Peyer's patch (tissue), 4 donors: ENCODE measurements around the gene FAM240A. TPM values are rescaled to one million over a fixed set of nuclear protein-coding genes. Genes with fewer than 3 reads are reported as not detected.

Experiments
- DNase-seq, 3 donors: peaks; one replicate each; pipeline ENCODE4 v3.0.0-alpha.2; 2017 to 2019
- H3K27ac ChIP-seq, 4 donors: fragments of 200-600 bp; sonication (generic); one replicate each; pipeline ENCODE4 v1.5.1; 2016 to 2019
- H3K27me3 ChIP-seq, 2 donors: fragments of 200-600 bp; sonication (generic); one replicate each; pipeline ENCODE4 v1.5.1; 2019
- H3K36me3 ChIP-seq, 3 donors: fragments of 200-600 bp; sonication (generic); one replicate each; pipeline ENCODE4 v1.5.1; 2016 to 2019
- H3K4me1 ChIP-seq, 4 donors: fragments of 200-600 bp; sonication (generic); one replicate each; pipeline ENCODE4 v1.5.1; 2016 to 2019
- H3K4me3 ChIP-seq, 4 donors: fragments of 200-600 bp; sonication (generic); 1 replicate in 3 of 4; 2 replicates in 1 of 4; pipeline ENCODE4 v1.5.1; 2016 to 2019; ENCODE audit warnings: mild to moderate bottlenecking in 1 of 4
- H3K9me3 ChIP-seq, 4 donors: fragments of 200-600 bp; sonication (generic); one replicate each; pipeline ENCODE4 v1.5.1; 2016 to 2019; ENCODE audit warnings: mild to moderate bottlenecking in 1 of 4
- POLR2A ChIP-seq, 2 donors: fragments of 450-650 bp; IDR thresholded peaks; one replicate each; pipeline ENCODE4 v1.5.1; 2017; ENCODE audit warnings: antibody characterized with exemption in 2 of 2, mild to moderate bottlenecking in 2 of 2, moderate library complexity in 2 of 2
- total RNA-seq, 4 donors: library from RNA; depleted of rRNA; stranded (reverse); fragments of >200 nt; gene quantifications; one replicate each; pipeline ENCODE4 v1.1.0, GENCODE V29; 2016
- TF ChIP-seq, protein P1 (sequence below), 6 experiments: fragments of 450-650 bp in 4 of 6; fragments of 200-600 bp in 2 of 6; sonication (generic) in 1 of 6; IDR thresholded peaks; one replicate each; pipeline ENCODE4 v1.5.1; 2017 to 2019; ENCODE audit warnings: antibody characterized with exemption in 6 of 6, mild to moderate bottlenecking in 3 of 6, moderate library complexity in 1 of 6

FAM240A gene
- total RNA-seq, 4 donors from 2014 or later, result not detected

DNA sequence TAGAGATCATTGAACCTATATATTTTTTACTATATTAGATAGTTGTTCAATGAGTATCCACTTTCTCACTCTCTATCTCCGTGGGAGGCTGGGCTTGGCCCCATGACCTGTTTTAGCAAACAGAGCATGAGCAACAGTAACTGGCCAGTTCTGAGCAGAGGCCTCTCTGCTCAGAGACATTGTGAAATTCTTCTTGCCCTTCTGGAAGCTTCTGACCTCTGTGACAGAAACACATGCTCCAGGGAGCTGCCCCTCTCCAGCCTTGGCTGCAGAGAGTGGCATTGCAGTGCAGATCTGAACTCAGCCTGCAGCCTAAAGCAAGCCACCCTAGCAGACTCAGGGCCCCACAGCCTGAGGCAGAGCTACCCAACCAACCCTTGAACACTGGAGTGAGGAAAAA is 20.5 kb downstream of the FAM240A start:
- peaks cover 0 to 7% (median 3%) of the 10 kb centered on the region in 4 donors for H3K4me1 ChIP-seq
- no peak for DNase-seq
- no peaks in the 10 kb centered on the region for H3K27me3 ChIP-seq
- no peaks in the 10 kb centered on the region for H3K9me3 ChIP-seq
- H3K27ac ChIP-seq, result no peak overlapping the region
- H3K4me3 ChIP-seq, result no peak overlapping the region
- H3K36me3 ChIP-seq, result no peaks in the 10 kb centered on the region
- no peak for TF ChIP-seq POLR2A (IDR thresholded peaks at IDR 0.05)
- TF ChIP-seq, protein P1, sequence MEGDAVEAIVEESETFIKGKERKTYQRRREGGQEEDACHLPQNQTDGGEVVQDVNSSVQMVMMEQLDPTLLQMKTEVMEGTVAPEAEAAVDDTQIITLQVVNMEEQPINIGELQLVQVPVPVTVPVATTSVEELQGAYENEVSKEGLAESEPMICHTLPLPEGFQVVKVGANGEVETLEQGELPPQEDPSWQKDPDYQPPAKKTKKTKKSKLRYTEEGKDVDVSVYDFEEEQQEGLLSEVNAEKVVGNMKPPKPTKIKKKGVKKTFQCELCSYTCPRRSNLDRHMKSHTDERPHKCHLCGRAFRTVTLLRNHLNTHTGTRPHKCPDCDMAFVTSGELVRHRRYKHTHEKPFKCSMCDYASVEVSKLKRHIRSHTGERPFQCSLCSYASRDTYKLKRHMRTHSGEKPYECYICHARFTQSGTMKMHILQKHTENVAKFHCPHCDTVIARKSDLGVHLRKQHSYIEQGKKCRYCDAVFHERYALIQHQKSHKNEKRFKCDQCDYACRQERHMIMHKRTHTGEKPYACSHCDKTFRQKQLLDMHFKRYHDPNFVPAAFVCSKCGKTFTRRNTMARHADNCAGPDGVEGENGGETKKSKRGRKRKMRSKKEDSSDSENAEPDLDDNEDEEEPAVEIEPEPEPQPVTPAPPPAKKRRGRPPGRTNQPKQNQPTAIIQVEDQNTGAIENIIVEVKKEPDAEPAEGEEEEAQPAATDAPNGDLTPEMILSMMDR (IDR thresholded peaks at IDR 0.05), result no peak

DNA sequence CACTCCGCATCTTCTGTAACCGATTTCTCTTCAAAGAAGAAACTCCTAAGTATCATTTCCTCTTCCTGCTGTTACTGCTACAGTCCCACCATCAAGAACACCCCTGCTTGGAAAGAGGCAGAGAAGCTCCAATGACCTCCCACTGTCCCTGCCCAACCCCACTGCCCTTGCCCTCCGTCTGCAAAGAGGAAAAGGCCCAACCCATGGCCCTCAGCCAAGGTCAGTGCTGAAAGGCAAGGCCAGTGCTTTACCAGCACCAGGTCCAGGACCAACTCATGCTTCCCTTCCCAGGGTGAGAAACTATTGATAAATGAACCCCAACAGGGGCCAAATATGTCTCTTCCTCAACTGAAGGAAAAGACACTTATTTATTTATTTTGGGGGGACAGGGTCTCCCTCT is 22.5 kb downstream of the FAM240A start:
- Histone ChIP-seq H3K27me3 (no peaks in the 10 kb centered on the region), H3K27ac (no peak overlapping the region), H3K36me3 (no peaks in the 10 kb centered on the region), H3K9me3 (no peaks in the 10 kb centered on the region), H3K4me1 (peaks cover 0 to 3% (median 0%) of the 10 kb centered on the region in 4 donors), H3K4me3 (no peak overlapping the region)
- no peak for TF ChIP-seq POLR2A (IDR thresholded peaks at IDR 0.05)
- TF ChIP-seq, protein P1 (IDR thresholded peaks at IDR 0.05), result no peak
- DNase-seq, result no peak

DNA sequence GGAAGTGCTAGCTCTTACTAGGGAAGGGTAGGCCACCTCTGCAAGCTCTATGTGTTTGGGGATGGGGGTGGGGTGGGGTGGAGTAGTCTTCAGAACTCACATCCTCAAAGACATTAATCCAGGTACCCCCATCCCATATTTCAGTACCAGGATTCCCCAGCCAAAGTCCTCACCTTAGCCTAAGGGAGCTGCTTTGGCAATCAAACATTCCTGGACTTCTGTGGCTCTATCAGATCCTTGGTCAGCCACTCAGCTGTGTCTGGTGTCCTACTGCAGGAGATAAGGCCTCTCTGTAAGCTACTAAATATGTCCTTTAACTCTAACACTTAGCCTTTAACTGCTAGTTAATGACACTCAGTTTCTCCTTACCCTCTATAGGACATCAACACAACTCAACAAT is 26.9 kb downstream of the FAM240A start:
- TF ChIP-seq POLR2A (IDR thresholded peaks at IDR 0.05), result no peak
- TF ChIP-seq, protein P1 (IDR thresholded peaks at IDR 0.05), result no peak
- no peaks in the 10 kb centered on the region for H3K9me3 ChIP-seq
- H3K27me3 ChIP-seq, result no peaks in the 10 kb centered on the region
- DNase-seq, result no peak
- H3K27ac ChIP-seq, result no peak overlapping the region
- H3K4me3 ChIP-seq, result no peak overlapping the region
- H3K36me3 ChIP-seq, result no peaks in the 10 kb centered on the region
- no peaks in the 10 kb centered on the region for H3K4me1 ChIP-seq

DNA sequence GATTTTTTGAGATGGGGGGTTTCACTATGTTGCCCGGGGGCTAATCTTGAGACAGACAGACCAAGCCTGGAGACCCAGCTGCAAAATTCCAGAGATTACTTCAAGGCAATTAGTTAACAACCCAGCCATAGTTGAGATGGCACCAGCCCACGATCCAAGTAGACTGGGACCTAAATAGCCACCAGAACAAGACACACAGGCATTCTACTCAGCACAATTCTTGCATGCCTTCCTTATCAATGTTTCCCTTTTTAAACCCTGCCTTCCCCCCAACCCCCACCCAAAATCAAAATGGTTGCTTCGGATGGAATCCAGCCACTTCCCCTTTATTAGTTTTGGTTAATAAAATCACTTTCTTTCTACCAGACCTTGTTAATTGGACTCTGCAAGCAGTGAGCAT is 28.6 kb downstream of the FAM240A start:
- Histone ChIP-seq H3K36me3 (no peaks in the 10 kb centered on the region), H3K4me1 (no peaks in the 10 kb centered on the region), H3K9me3 (no peaks in the 10 kb centered on the region), H3K27ac (no peak overlapping the region), H3K4me3 (no peak overlapping the region), H3K27me3 (no peaks in the 10 kb centered on the region)
- no peak for DNase-seq
- TF ChIP-seq POLR2A (IDR thresholded peaks at IDR 0.05), result no peak
- TF ChIP-seq, protein P1 (IDR thresholded peaks at IDR 0.05), result no peak

DNA sequence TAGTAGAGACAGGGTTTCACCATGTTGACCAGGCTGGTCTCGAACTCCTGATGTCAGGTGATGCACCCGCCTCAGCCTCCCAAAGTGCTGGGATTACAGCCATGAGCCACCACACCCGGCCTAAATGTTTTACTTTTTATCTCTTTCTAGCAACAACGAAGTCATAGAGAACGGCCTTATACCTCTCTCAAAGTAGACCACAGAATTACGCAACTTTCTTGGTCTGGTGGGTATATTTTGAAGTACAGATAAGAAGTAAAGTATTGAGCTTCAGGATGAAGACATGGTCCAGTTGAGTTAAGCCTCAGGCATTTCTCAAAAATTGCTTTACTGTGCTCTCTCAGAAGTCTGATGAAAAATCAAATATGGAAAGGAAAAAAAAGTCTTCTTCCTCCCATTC is 30.6 kb downstream of the FAM240A start:
- H3K9me3 ChIP-seq, result no peaks in the 10 kb centered on the region
- H3K27ac ChIP-seq, result no peak overlapping the region
- no peak overlapping the region for H3K4me3 ChIP-seq
- H3K36me3 ChIP-seq, result no peaks in the 10 kb centered on the region
- no peak for DNase-seq
- H3K27me3 ChIP-seq, result no peaks in the 10 kb centered on the region
- H3K4me1 ChIP-seq, result no peaks in the 10 kb centered on the region
- TF ChIP-seq POLR2A (IDR thresholded peaks at IDR 0.05), result no peak
- TF ChIP-seq, protein P1 (IDR thresholded peaks at IDR 0.05), result no peak

DNA sequence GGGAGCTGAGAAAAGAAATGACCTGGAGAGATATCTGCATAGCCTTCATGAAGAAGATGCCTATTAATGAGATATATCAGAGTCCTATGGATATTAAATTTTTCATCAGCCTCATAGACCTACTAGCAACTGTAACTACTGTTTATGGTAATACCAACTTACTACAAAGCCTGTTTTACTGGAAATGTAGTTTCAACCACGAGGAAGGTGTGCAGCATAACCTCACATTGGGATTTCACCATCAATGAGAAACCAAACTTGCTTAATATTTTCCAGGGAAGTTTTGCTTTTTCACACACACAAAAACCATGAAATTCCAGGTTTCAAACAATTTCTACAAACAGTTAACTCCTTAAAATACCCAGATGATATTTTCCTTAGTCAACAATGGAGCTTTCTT is 31.4 kb downstream of the FAM240A start:
- no peak for DNase-seq
- Histone ChIP-seq H3K4me1 (no peaks in the 10 kb centered on the region), H3K9me3 (no peaks in the 10 kb centered on the region), H3K36me3 (no peaks in the 10 kb centered on the region), H3K4me3 (no peak overlapping the region), H3K27ac (no peak overlapping the region), H3K27me3 (no peaks in the 10 kb centered on the region)
- no peak for TF ChIP-seq POLR2A (IDR thresholded peaks at IDR 0.05)
- TF ChIP-seq, protein P1 (IDR thresholded peaks at IDR 0.05), result no peak
